ENCODE data around the gene SOHLH2.
A peak's percentile ranks its signal among the peaks of the same experiment; 100 is the strongest.

The SOHLH2 gene

DNA sequence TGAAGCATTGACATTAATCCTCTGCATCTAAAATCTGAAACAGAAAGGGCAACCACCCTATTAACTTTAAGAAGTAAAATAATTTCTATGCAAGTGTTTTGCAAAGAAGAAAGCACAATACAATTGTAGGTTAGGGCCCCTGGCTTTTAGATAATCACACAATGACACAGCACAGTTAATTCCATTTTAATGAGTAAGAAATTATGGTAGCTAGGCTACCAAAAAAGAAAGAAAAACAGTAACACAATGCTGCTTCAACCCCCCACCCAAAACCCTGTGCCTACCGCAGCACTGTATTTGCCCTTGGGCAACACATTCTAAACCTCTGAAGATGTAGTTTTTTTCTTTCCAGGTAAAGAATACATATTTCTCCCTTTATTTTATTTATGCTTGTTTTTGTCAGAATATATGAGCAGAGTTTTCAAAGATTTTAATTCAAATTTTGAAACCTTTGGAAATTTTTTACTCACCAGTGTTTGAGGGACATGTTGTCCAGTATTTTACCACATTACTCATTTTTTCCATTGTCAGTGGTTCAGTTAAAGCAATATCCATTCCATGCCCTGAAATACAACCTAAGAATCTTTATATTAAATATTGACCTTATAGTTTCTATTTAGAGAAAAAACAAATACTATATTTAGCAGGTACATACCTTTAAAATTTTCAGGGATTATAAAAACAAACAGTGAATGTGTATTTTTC, 21.1 kb downstream of the SOHLH2 start:
- Histone ChIP-seq H3K9me3 (no peaks in the 10 kb centered on the region), H3K4me1 (peaks cover 23% of the 10 kb centered on the region), H3K9ac (no peak overlapping the region), H3K4me2 (no peak overlapping the region), H3K27me3 (no peaks in the 10 kb centered on the region), H4K20me1 (no peaks in the 10 kb centered on the region), H3K4me3 (no peak overlapping the region), H3K36me3 (no peaks in the 10 kb centered on the region), H3K27ac (no peak overlapping the region)
- no peak for TF ChIP-seq Cebpa-rat (IDR thresholded peaks at IDR 0.05)

GRCh38 chr13:36192166-36192565, 22.2 kb downstream of the SOHLH2 start:
- Histone ChIP-seq H3K4me2 (peak overlapping the region; percentile 41), H3K9ac (no peak overlapping the region), H3K27me3 (no peaks in the 10 kb centered on the region), H3K4me3 (no peak overlapping the region), H3K9me3 (no peaks in the 10 kb centered on the region), H3K4me1 (peaks cover 15% of the 10 kb centered on the region), H4K20me1 (no peaks in the 10 kb centered on the region), H3K27ac (no peak overlapping the region), H3K36me3 (no peaks in the 10 kb centered on the region)
- TF ChIP-seq Cebpa-rat (IDR thresholded peaks at IDR 0.05) = no peak

GRCh38 chr13:36190771-36191170, 23.6 kb downstream of the SOHLH2 start:
- no peak overlapping the region for H3K4me2 ChIP-seq
- no peak overlapping the region for H3K4me3 ChIP-seq
- no peak for TF ChIP-seq Cebpa-rat (IDR thresholded peaks at IDR 0.05)
- no peaks in the 10 kb centered on the region for H3K27me3 ChIP-seq
- H3K4me1 ChIP-seq = peaks cover 13% of the 10 kb centered on the region
- H4K20me1 ChIP-seq = no peaks in the 10 kb centered on the region
- no peaks in the 10 kb centered on the region for H3K9me3 ChIP-seq
- no peak overlapping the region for H3K27ac ChIP-seq
- H3K9ac ChIP-seq = no peak overlapping the region
- no peaks in the 10 kb centered on the region for H3K36me3 ChIP-seq

GRCh38 chr13:36188441-36188840, 25.9 kb downstream of the SOHLH2 start:
- Histone ChIP-seq H3K9ac (no peak overlapping the region), H3K27me3 (no peaks in the 10 kb centered on the region), H3K4me1 (peaks cover 13% of the 10 kb centered on the region), H3K27ac (no peak overlapping the region), H3K4me2 (no peak overlapping the region), H4K20me1 (no peaks in the 10 kb centered on the region), H3K9me3 (no peaks in the 10 kb centered on the region), H3K36me3 (no peaks in the 10 kb centered on the region), H3K4me3 (no peak overlapping the region)
- TF ChIP-seq Cebpa-rat (IDR thresholded peaks at IDR 0.05) = no peak

- Histone ChIP-seq H3K9ac (no peak overlapping the region), H4K20me1 (no peaks in the 10 kb centered on the region), H3K9me3 (no peaks in the 10 kb centered on the region), H3K36me3 (no peaks in the 10 kb centered on the region), H3K4me2 (no peak overlapping the region), H3K27me3 (no peaks in the 10 kb centered on the region), H3K4me1 (no peaks in the 10 kb centered on the region), H3K27ac (no peak overlapping the region), H3K4me3 (no peak overlapping the region)
- no peak for TF ChIP-seq Cebpa-rat (IDR thresholded peaks at IDR 0.05)
Measured at GRCh38 chr13:36183901-36184300, 30.5 kb downstream of the SOHLH2 start.

- H3K4me3 ChIP-seq = no peak overlapping the region
- no peaks in the 10 kb centered on the region for H3K4me1 ChIP-seq
- no peak overlapping the region for H3K27ac ChIP-seq
- no peaks in the 10 kb centered on the region for H4K20me1 ChIP-seq
- H3K36me3 ChIP-seq = no peaks in the 10 kb centered on the region
- H3K27me3 ChIP-seq = no peaks in the 10 kb centered on the region
- no peak overlapping the region for H3K4me2 ChIP-seq
- no peak for TF ChIP-seq Cebpa-rat (IDR thresholded peaks at IDR 0.05)
- no peak overlapping the region for H3K9ac ChIP-seq
- no peaks in the 10 kb centered on the region for H3K9me3 ChIP-seq
Measured at GRCh38 chr13:36175621-36176020, 38.7 kb downstream of the SOHLH2 start.

DNA sequence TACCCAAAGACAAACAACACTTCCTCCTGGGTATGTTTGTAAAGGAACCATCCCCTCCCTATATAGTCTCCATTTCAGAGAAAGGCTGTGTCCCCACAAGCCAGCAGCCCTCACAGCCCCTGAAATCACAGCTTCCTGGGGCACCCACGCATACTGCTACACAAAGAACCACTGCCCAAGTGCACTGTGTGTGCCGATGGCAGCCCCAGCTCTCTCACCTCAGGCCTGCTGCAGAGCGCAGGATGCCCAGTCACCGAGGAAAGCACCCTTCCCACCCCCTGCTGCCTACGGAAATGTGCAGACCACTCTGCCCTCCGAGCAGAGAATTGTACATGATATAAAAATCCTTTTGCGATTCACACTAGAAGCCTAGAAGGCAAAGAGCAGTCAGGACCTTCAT, 39.4 kb downstream of the SOHLH2 start:
- Histone ChIP-seq H4K20me1 (no peaks in the 10 kb centered on the region), H3K27me3 (no peaks in the 10 kb centered on the region), H3K36me3 (no peaks in the 10 kb centered on the region), H3K27ac (no peak overlapping the region), H3K4me1 (no peaks in the 10 kb centered on the region), H3K4me2 (no peak overlapping the region), H3K4me3 (no peak overlapping the region), H3K9me3 (no peaks in the 10 kb centered on the region), H3K9ac (no peak overlapping the region)
- TF ChIP-seq Cebpa-rat (IDR thresholded peaks at IDR 0.05) = no peak

- H4K20me1 ChIP-seq = no peaks in the 10 kb centered on the region
- no peak overlapping the region for H3K9ac ChIP-seq
- no peaks in the 10 kb centered on the region for H3K4me1 ChIP-seq
- no peak overlapping the region for H3K27ac ChIP-seq
- TF ChIP-seq Cebpa-rat (IDR thresholded peaks at IDR 0.05) = no peak
- no peaks in the 10 kb centered on the region for H3K36me3 ChIP-seq
- no peaks in the 10 kb centered on the region for H3K9me3 ChIP-seq
- H3K4me2 ChIP-seq = no peak overlapping the region
- no peaks in the 10 kb centered on the region for H3K27me3 ChIP-seq
- H3K4me3 ChIP-seq = no peak overlapping the region
Measured at GRCh38 chr13:36173571-36174322, 40.6 kb downstream of the SOHLH2 start.

DNA sequence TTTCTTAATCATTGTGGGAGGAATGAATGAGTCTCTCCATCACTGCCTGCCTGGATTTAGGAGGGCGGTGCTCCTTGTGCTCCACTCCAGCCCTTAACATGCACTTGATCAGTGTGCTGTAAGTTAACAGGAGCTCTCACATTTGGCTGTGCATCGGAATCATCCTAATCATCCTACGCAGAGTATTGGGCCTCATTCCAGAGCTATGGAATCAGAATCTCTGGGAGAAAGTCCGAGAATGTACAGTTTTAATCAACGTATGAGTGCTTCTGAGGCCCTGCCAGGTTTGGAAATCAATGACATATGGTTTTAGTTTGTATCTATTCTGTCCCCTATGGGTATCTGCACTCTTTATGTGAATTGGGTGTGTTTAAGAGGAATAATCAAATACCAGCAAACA, 48.3 kb downstream of the SOHLH2 start:
- no peaks in the 10 kb centered on the region for H3K36me3 ChIP-seq
- H4K20me1 ChIP-seq = no peaks in the 10 kb centered on the region
- H3K4me2 ChIP-seq = no peak overlapping the region
- no peaks in the 10 kb centered on the region for H3K9me3 ChIP-seq
- no peak for TF ChIP-seq Cebpa-rat (IDR thresholded peaks at IDR 0.05)
- no peak overlapping the region for H3K4me3 ChIP-seq
- H3K9ac ChIP-seq = no peak overlapping the region
- no peaks in the 10 kb centered on the region for H3K4me1 ChIP-seq
- no peaks in the 10 kb centered on the region for H3K27me3 ChIP-seq
- H3K27ac ChIP-seq = no peak overlapping the region

DNA sequence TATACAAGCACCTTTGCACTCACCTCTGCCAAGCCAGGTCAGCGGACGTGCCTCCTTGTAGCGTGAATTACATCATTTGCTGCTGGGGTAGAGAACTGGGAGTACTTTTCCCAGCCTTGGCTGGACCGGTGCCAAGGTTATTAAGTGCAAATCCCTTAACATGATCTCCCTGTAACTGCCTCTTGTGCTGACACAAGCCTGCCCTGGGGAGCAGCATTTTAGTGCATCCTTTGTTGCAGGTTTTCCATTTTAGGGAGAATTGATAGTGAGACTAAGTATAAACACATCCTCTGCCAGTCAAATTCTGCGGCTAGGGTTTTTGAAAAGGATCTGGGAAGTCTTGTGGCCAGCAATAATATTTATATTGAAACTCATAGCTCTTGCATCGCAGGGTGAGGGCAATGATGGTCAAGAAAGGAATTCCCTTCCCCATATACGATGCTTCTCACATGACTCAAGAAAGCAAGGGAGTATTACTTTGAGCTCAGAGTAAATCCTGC, 50.5 kb downstream of the SOHLH2 start:
- TF ChIP-seq Cebpa-rat (IDR thresholded peaks at IDR 0.05) = no peak
- H3K9ac ChIP-seq = no peak overlapping the region
- H3K9me3 ChIP-seq = no peaks in the 10 kb centered on the region
- no peaks in the 10 kb centered on the region for H4K20me1 ChIP-seq
- H3K4me1 ChIP-seq = no peaks in the 10 kb centered on the region
- no peak overlapping the region for H3K27ac ChIP-seq
- no peak overlapping the region for H3K4me2 ChIP-seq
- no peak overlapping the region for H3K4me3 ChIP-seq
- H3K36me3 ChIP-seq = no peaks in the 10 kb centered on the region
- no peaks in the 10 kb centered on the region for H3K27me3 ChIP-seq

Measured in BLaER1 (cell line).